Measurements from ENCODE around the gene RFTN1.

RFTN1 gene

DNA sequence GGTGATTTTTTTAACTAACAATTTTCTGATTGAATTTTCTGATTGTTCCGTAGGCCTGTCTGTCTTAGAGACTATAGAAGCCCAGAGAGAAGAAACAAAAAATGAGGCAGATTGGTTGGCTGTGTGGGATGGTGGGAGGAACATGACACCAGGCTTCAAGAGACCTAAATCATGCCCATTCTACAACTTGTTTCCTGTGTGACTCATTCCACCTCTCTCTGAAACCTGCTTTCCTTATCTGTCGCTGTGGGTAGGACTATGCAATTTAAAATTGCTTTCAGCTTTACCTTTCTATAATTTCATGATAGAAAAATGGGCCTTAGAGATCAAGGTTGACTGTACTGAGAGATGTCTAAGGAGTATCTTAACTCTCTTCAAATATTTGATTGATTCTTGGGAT is 203.9 kb downstream of the RFTN1 start:
- TF ChIP-seq SPI1 (IDR thresholded peaks at IDR 0.05; ENCODE audit: low read depth, low read length): no peak
- TF ChIP-seq POLR2AphosphoS5 (IDR thresholded peaks at IDR 0.05; ENCODE audit: low read depth, low read length): peak; percentile 63; the same call in 1 of the 2 replicates
- peak; percentile 27 for DNase-seq (ENCODE audit: insufficient read length, low spot score)
- peak; percentile 88 for FAIRE-seq

DNA sequence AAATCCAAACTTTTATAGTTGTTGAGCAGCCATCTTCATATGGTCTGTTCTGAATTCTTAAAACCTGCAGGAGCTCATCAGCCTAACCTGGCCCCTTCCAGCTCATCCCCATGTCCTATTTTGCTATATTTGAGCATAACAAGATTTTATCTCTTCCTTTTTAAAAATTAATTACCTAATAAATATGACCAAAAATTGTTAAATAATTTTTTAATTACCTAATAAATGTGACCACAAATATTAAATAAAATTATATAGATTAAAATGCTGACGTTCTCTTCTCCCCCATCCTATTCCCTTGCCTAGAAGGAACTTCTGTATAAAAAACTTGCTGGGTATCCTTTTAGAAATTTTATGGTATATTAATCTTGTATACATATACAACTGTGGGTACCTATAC is 204.8 kb downstream of the RFTN1 start:
- no peak for TF ChIP-seq POLR2A (IDR thresholded peaks at IDR 0.05; ENCODE audit: low read depth, low read length)
- no peak for TF ChIP-seq SPI1 (IDR thresholded peaks at IDR 0.05; ENCODE audit: low read depth, low read length)
- TF ChIP-seq PAX5 (IDR thresholded peaks at IDR 0.05; ENCODE audit: insufficient read depth, low read length, severe bottlenecking): no peak
- TF ChIP-seq POU2F2 (IDR thresholded peaks at IDR 0.05; ENCODE audit: low read depth, low read length): no peak
- TF ChIP-seq POLR2AphosphoS5 (IDR thresholded peaks at IDR 0.05; ENCODE audit: low read depth, low read length): no peak
- TF ChIP-seq TAF1 (IDR thresholded peaks at IDR 0.05; ENCODE audit: low read depth, low read length): no peak
- FAIRE-seq (no peak), DNase-seq (ENCODE audit: insufficient read length, low spot score) (no peak)

DNA sequence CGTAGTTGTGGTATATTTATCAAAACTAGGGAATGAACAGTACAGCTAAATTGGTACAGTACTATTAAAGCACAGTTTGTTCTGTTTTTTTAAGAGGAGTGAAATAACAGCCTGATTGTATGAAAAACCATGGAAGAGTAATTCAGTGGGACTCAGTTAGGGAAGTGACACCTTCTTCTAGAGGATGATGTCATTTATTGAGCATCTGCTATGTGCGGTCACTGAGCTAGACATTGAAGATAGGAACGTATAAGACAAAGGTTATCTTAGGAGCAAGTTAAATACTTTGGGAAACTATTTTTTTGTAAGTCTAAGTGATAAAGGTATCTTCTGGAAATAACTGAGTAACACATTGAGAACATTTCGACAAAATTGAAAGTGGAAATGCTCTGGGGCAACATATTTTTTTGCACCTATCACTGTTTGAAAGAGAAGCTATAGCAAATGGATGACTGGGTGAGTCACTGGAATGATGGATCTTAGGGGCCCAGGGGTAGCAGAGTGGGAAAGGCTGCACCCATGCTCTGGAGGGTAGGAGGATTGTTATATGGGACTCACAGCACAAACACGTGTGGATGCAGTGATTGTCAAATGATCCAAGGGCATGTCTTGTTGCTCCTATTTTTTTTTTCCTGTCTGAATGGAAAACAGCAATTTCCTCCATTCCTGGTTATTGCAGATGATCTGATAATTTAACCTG is 205.5 kb downstream of the RFTN1 start:
- no peak for DNase-seq (ENCODE audit: insufficient read length, low spot score)
- TF ChIP-seq POLR2AphosphoS5 (IDR thresholded peaks at IDR 0.05; ENCODE audit: low read depth, low read length) (no peak), SPI1 (IDR thresholded peaks at IDR 0.05; ENCODE audit: low read depth, low read length) (no peak), POU2F2 (IDR thresholded peaks at IDR 0.05; ENCODE audit: low read depth, low read length) (no peak), TAF1 (IDR thresholded peaks at IDR 0.05; ENCODE audit: low read depth, low read length) (no peak), PAX5 (IDR thresholded peaks at IDR 0.05; ENCODE audit: insufficient read depth, low read length, severe bottlenecking) (no peak), POLR2A (IDR thresholded peaks at IDR 0.05; ENCODE audit: low read depth, low read length) (peak; percentile 13; the same call in 1 of the 2 replicates)
- FAIRE-seq: no peak

DNA sequence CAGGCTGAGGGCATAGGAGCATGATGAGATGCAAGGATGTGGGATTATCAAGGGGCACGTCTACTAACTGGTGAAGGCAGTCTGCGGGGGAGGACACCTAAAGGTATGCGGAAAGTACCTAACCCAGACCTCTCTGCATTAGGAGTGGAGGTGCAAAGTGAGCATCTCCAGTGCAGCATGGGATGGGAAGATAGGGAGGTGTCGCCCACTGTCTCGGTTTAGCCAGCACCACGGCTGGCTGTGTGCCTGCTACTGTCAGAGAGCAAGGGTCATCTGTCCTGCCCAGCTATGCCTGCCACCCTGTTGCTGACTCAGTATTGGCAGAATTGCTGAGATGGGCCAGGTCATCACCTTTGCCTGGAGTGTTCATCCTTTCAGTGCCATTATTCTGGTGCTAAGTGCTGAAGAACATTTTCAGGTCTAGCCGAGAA is 208.4 kb downstream of the RFTN1 start:
- DNase-seq (ENCODE audit: insufficient read length, low spot score) (no peak), FAIRE-seq (peak; percentile 31)
- TF ChIP-seq SPI1 (IDR thresholded peaks at IDR 0.05; ENCODE audit: low read depth, low read length): no peak
- no peak for TF ChIP-seq PAX5 (IDR thresholded peaks at IDR 0.05; ENCODE audit: insufficient read depth, low read length, severe bottlenecking)
- peak; percentile 64; the same call in 1 of the 2 replicates for TF ChIP-seq POLR2A (IDR thresholded peaks at IDR 0.05; ENCODE audit: low read depth, low read length)
- TF ChIP-seq POU2F2 (IDR thresholded peaks at IDR 0.05; ENCODE audit: low read depth, low read length): peak; percentile 48; the same call in 1 of the 2 replicates
- no peak for TF ChIP-seq TAF1 (IDR thresholded peaks at IDR 0.05; ENCODE audit: low read depth, low read length)
- TF ChIP-seq POLR2AphosphoS5 (IDR thresholded peaks at IDR 0.05; ENCODE audit: low read depth, low read length): peak; percentile 82

DNA sequence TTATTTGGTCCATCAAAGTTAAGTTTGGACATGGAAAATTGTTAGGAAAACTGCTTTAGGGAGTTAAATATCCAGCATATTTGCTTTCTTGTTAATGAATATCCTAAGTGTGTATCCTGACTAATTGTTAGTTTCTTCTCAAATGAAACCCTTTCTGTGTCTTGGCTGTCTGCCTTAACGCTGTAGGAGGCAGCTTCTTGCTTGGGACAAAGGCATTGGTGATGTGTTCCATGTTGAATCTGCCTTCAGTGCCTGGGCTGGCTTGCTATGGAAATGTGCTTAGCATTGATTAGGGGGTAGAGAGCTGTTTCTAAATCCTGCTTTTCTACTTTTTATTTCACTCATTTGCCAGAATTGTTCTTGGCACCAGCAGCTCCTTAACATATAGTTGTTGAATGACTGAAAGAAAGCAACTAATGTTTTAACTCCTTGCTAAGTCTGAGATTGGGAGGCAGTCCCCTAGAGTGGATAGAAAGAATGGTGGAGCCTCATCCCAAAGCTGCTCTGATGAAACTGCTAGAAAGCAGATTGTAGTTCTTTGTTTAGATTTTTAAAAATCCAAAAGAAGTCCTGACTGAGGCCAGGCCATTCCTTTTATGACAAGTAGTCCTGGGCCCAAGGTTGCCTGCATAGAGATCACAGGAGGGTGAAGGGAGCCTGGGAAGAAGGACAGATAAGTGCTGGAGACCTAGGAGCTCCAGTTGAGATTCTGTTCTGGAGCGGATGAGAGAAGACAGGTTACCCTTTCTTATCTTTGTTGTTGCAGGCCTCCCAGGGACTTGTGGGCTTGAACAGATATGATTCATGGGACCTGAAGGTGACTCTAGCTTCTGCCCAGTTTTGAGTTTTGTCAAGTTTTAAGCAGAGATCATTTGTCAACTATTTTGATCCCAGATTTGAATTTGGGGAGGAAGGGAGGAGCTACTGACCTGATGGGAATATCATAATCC is 209.2 kb downstream of the RFTN1 start:
- TF ChIP-seq POLR2A (IDR thresholded peaks at IDR 0.05; ENCODE audit: low read depth, low read length): no peak
- TF ChIP-seq POU2F2 (IDR thresholded peaks at IDR 0.05; ENCODE audit: low read depth, low read length): no peak
- no peak for TF ChIP-seq SPI1 (IDR thresholded peaks at IDR 0.05; ENCODE audit: low read depth, low read length)
- TF ChIP-seq POLR2AphosphoS5 (IDR thresholded peaks at IDR 0.05; ENCODE audit: low read depth, low read length): no peak; the same call in 1 of the 2 replicates
- TF ChIP-seq PAX5 (IDR thresholded peaks at IDR 0.05; ENCODE audit: insufficient read depth, low read length, severe bottlenecking): no peak
- no peak for TF ChIP-seq TAF1 (IDR thresholded peaks at IDR 0.05; ENCODE audit: low read depth, low read length)
- DNase-seq (ENCODE audit: insufficient read length, low spot score) (no peak), FAIRE-seq (no peak)

DNA sequence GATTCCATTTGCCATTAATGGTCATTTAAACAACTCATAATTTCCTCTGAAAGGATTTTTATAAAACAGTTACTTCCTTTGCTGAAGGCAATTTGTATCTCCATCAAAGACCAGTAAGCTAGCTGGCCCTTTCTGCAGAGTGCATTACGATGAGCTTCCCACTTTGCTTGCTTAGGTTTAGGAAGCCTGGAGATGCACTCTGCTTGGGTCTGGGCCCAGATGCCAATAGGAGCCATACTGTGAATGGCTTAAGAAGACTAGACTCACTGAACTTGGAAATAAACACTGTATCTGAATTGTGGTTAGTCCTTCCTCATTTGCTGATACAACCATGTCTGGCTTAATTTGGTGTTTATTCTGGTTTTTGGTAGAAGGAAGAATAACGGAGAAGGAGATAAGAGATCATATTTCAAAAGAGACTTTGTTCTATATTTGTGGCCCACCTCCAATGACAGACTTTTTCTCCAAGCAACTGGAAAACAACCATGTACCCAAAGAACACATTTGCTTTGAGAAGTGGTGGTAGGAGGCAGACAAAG is 210.4 kb downstream of the RFTN1 start:
- TF ChIP-seq POU2F2 (IDR thresholded peaks at IDR 0.05; ENCODE audit: low read depth, low read length) (no peak), POLR2A (IDR thresholded peaks at IDR 0.05; ENCODE audit: low read depth, low read length) (no peak), POLR2AphosphoS5 (IDR thresholded peaks at IDR 0.05; ENCODE audit: low read depth, low read length) (no peak), TAF1 (IDR thresholded peaks at IDR 0.05; ENCODE audit: low read depth, low read length) (no peak), PAX5 (IDR thresholded peaks at IDR 0.05; ENCODE audit: insufficient read depth, low read length, severe bottlenecking) (no peak), SPI1 (IDR thresholded peaks at IDR 0.05; ENCODE audit: low read depth, low read length) (no peak)

DNA sequence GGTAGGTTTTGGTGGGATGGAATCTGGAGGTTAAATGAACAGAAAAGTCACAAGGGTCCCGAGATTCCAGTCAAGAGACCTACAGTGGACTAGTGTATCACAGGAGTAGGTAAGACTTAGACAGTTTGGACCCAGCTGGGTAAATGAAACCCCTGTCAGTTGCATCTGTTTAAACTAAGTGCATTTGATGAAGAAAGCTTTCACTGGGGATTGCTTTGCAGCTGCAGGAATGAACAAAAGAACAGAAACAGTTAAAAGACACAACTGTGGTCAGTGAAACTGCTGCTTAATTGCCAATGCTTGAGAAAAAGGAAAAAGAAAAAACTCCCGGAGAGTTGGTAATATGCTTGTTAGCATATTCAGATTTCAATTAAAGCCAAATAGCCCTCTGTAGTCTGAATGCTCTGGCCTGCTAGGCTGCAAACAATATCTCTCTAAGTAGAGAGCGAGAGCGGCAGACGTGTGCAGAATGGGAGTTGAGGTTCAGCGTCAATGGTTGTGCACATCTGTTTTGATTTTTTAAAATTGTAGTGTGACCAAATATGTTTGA is 211.3 kb downstream of the RFTN1 start:
- no peak for FAIRE-seq
- TF ChIP-seq POLR2A (IDR thresholded peaks at IDR 0.05; ENCODE audit: low read depth, low read length) (no peak), TAF1 (IDR thresholded peaks at IDR 0.05; ENCODE audit: low read depth, low read length) (no peak)
- DNase-seq (ENCODE audit: insufficient read length, low spot score): no peak

More for the DNA sequence above, 210.4 kb downstream of the RFTN1 start:
- DNase-seq (ENCODE audit: insufficient read length, low spot score): no peak
- no peak for FAIRE-seq

DNA sequence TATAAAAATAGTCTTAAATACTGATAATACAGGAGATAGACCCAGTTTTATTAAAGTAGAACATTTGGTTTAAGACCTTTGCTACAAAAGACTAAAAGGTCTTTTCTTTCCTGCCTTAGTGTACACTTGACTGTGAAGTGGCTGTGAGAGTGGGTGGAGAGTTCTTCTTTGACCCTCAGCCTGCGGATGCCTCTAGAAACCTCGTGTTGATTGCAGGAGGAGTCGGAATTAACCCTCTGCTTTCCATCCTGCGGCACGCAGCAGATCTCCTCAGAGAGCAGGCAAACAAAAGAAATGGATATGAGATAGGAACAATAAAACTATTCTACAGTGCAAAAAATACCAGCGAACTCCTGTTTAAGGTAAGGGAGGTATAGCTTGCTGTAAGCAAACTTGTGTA is 212.0 kb downstream of the RFTN1 start:
- no peak for FAIRE-seq
- no peak for DNase-seq (ENCODE audit: insufficient read length, low spot score)
- TF ChIP-seq POLR2A (IDR thresholded peaks at IDR 0.05; ENCODE audit: low read depth, low read length) (no peak), PAX5 (IDR thresholded peaks at IDR 0.05; ENCODE audit: insufficient read depth, low read length, severe bottlenecking) (no peak), POLR2AphosphoS5 (IDR thresholded peaks at IDR 0.05; ENCODE audit: low read depth, low read length) (no peak), TAF1 (IDR thresholded peaks at IDR 0.05; ENCODE audit: low read depth, low read length) (no peak), SPI1 (IDR thresholded peaks at IDR 0.05; ENCODE audit: low read depth, low read length) (no peak), POU2F2 (IDR thresholded peaks at IDR 0.05; ENCODE audit: low read depth, low read length) (no peak)

DNA sequence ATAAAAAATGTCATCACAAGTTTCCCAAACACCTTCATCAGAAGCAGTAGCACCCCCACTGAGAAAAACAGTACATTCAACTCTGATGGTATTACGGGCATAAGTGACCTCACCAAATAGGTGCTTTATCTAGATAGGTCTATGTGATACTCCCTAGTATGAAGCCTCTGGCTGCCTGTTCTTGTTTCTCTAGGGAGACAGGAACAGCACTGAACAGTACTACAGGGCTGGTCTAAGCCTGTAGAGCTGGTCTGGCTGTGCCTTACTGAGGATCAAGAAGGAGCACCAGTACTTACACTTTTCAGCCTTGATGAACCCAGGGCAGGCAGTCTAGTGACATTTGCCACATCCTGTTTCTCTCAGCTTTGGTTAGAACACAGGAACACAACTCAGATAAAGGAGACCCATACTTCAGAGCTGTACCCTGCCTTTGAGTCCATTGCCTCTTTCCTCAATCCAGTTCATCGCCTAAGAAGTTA is 212.6 kb downstream of the RFTN1 start:
- TF ChIP-seq SPI1 (IDR thresholded peaks at IDR 0.05; ENCODE audit: low read depth, low read length) (peak; percentile 22; the same call in 1 of the 2 replicates), POLR2A (IDR thresholded peaks at IDR 0.05; ENCODE audit: low read depth, low read length) (no peak; the same call in 1 of the 2 replicates)
- no peak for DNase-seq (ENCODE audit: insufficient read length, low spot score)
- peak; percentile 87 for FAIRE-seq
